GM23248 (cell line): ENCODE results near the gene CAMK4.

Source experiments
- EZH2 ChIP-seq: fragments of 200-600 bp; sonication (generic); IDR thresholded peaks from 2 replicates; pipeline ENCODE4 v1.6.1; 2018; ENCODE audit warnings: antibody characterized with exemption, mild to moderate bottlenecking; ENCODE audit not compliant: insufficient read depth, poor library complexity, severe bottlenecking
- EZH2phosphoT487 ChIP-seq: fragments of 200-600 bp; sonication (generic); IDR thresholded peaks from 2 replicates; pipeline ENCODE4 v1.6.1; 2018; ENCODE audit warnings: antibody characterized with exemption, moderate library complexity, mild to moderate bottlenecking, low read depth; ENCODE audit not compliant: insufficient read depth

GRCh38 chr5:111201705-111202104 lies 22.5 kb upstream of the CAMK4 start:
- TF ChIP-seq EZH2 (no peak), EZH2phosphoT487 (no peak)
